Endothelial cell of umbilical vein (primary cell): Measurements from ENCODE around the gene URM1. TPM values are rescaled to one million over a fixed set of nuclear protein-coding genes. Genes with fewer than 3 reads are reported as not detected.

Experiments
- BruUV-seq: library from RNA; stranded (reverse); fragments of 400-500 nt; replicated peaks from 2 replicates; lab custom pipeline; 2021; lab: Mats Ljungman, UMichigan
- CTCF ChIA-PET: fragments of 300-600, 350-600 bp; sonication (Branson Sonifier 250); formaldehyde crosslinking; loops from one replicate; lab custom pipeline; 2021; ENCODE audit warnings: antibody characterized with exemption, inconsistent platforms; lab: Charles Lee
- POLR2A ChIA-PET: fragments of 300-600, 350-600 bp; sonication (Branson Sonifier 250); formaldehyde crosslinking; loops from one replicate; lab custom pipeline; 2021; ENCODE audit warnings: antibody characterized with exemption, inconsistent platforms; lab: Charles Lee
- DNase-seq: peaks from one replicate; pipeline ENCODE4 v3.0.0-alpha.2; 2011; ENCODE audit warnings: low read depth, low spot score
- FAIRE-seq: peaks from 2 replicates; lab custom pipeline; 2011; peaks lifted over from hg19 to GRCh38; lab: Jason Lieb, UNC
- H2AFZ ChIP-seq: 2 replicates; pipeline ENCODE4 v1.6.0; 2012; ENCODE audit warnings: low read depth, low read length, control low read depth, inconsistent platforms
- H3K27ac ChIP-seq: 2 replicates; pipeline ENCODE4 v1.5.1; 2011; ENCODE audit warnings: low read depth, mild to moderate bottlenecking, control low read depth, low read length, moderate library complexity; ENCODE audit not compliant: insufficient read depth
- H3K27me3 ChIP-seq, 2 experiments: 2 replicates each; pipeline versions ENCODE4 v1.6.0 to v1.6.1; 2011; ENCODE audit warnings: low read length in 2 of 2, mixed read lengths in 1 of 2; ENCODE audit not compliant: control insufficient read depth in 2 of 2, insufficient read depth in 2 of 2
- H3K36me3 ChIP-seq, 2 experiments: 2 replicates in 1 of 2; 3 replicates in 1 of 2; pipeline ENCODE4 v1.5.1; 2011; ENCODE audit warnings: low read length in 2 of 2, mild to moderate bottlenecking in 1 of 2, moderate library complexity in 1 of 2; ENCODE audit not compliant: control insufficient read depth in 2 of 2, insufficient read depth in 2 of 2; ENCODE audit errors: extremely low read depth in 1 of 2
- H3K4me1 ChIP-seq: 3 replicates; pipeline ENCODE4 v1.5.1; 2011; ENCODE audit warnings: mild to moderate bottlenecking, low read length; ENCODE audit not compliant: control insufficient read depth, insufficient read depth; ENCODE audit errors: extremely low read depth
- H3K4me2 ChIP-seq: 2 replicates; pipeline ENCODE4 v1.6.1; 2011; ENCODE audit warnings: low read length, control low read depth, mixed read lengths; ENCODE audit not compliant: insufficient read depth
- H3K4me3 ChIP-seq, 3 experiments: fragments of 200-600 bp in 1 of 3; sonication (generic), shearing (Covaris generic) in 1 of 3; replicated peaks in 1 of 3; 2 replicates each; pipeline ENCODE4 v1.5.1; 2011 to 2016; ENCODE audit warnings: control low read depth in 3 of 3, low read length in 3 of 3, mild to moderate bottlenecking in 2 of 3, inconsistent platforms in 1 of 3, low read depth in 1 of 3, moderate library complexity in 1 of 3; ENCODE audit not compliant: insufficient read depth in 1 of 3
- H3K79me2 ChIP-seq: 2 replicates; pipeline ENCODE4 v1.6.0; 2012; ENCODE audit warnings: low read length, inconsistent platforms; ENCODE audit not compliant: control insufficient read depth, insufficient read depth
- H3K9ac ChIP-seq: replicated peaks from 2 replicates; pipeline ENCODE3; 2011; ENCODE audit warnings: low read length, control low read depth; ENCODE audit not compliant: insufficient read depth; ENCODE audit errors: extremely low read depth
- H3K9me1 ChIP-seq: replicated peaks from 3 replicates; pipeline ENCODE4 v1.6.0; 2011; ENCODE audit warnings: mild to moderate bottlenecking, low read length; ENCODE audit not compliant: control insufficient read depth, insufficient read depth; ENCODE audit errors: extremely low read depth
- H3K9me3 ChIP-seq: replicated peaks from 2 replicates; pipeline ENCODE4 v1.5.1; 2012; ENCODE audit warnings: low read length, inconsistent platforms; ENCODE audit not compliant: control insufficient read depth, insufficient read depth
- H4K20me1 ChIP-seq: replicated peaks from 2 replicates; pipeline ENCODE3; 2011; ENCODE audit warnings: mild to moderate bottlenecking, low read length; ENCODE audit not compliant: control insufficient read depth, insufficient read depth; ENCODE audit errors: extremely low read depth
- EZH2 ChIP-seq: IDR thresholded peaks from 2 replicates; pipeline ENCODE4 v1.6.1; 2012; ENCODE audit warnings: borderline replicate concordance, low read depth, mild to moderate bottlenecking, moderate library complexity, low read length, inconsistent platforms; ENCODE audit not compliant: severe bottlenecking
- FOS ChIP-seq: IDR thresholded peaks from 2 replicates; pipeline ENCODE4 v1.6.1; 2011; ENCODE audit warnings: mild to moderate bottlenecking, low read length, moderate library complexity, borderline replicate concordance; ENCODE audit not compliant: insufficient read depth
- GATA2 ChIP-seq: IDR thresholded peaks from 2 replicates; pipeline ENCODE4 v1.7.0; 2011; ENCODE audit warnings: low read depth, mild to moderate bottlenecking, moderate library complexity, mixed read lengths, low read length; ENCODE audit not compliant: insufficient read length, insufficient read depth
- JUN ChIP-seq: IDR thresholded peaks from 2 replicates; pipeline ENCODE4 v1.6.1; 2011; ENCODE audit warnings: borderline replicate concordance, low read depth; ENCODE audit not compliant: insufficient read length, insufficient read depth
- MYC ChIP-seq: IDR thresholded peaks from one replicate; pipeline ENCODE4 v1.6.1; 2011; ENCODE audit warnings: mild to moderate bottlenecking, low read depth, low read length
- POLR2A ChIP-seq: IDR thresholded peaks from 2 replicates; pipeline ENCODE4 v1.6.1; 2012; ENCODE audit warnings: low read depth, mild to moderate bottlenecking, control low read depth, low read length
- POLR2AphosphoS5 ChIP-seq: IDR thresholded peaks from 2 replicates; pipeline ENCODE4 v1.6.1; 2012; ENCODE audit warnings: low read depth, mild to moderate bottlenecking, control low read depth, low read length, moderate library complexity; ENCODE audit not compliant: insufficient read depth
- dilution Hi-C: fragments of 300-500 bp; cut with MboI; formaldehyde crosslinking; loops from one replicate; pipeline ENCODE4 v1.15.0; 2019; ENCODE audit warnings: low sequenced_read_pairs; ENCODE audit not compliant: extremely low pct_ligation_motif_present
- intact Hi-C: fragments of 100-400 bp; cut with micrococcal nuclease; formaldehyde crosslinking; loops from one replicate; pipeline ENCODE4 v1.10.0; 2022
- polyA plus RNA-seq, 4 experiments: library from polyadenylated mRNA; depleted of rRNA in 3 of 4; stranded (reverse) in 3 of 4; unstranded in 1 of 4; fragments of >200 nt; gene quantifications; 2 replicates each; pipeline versions ENCODE4 v1.2.1 to v1.2.3, GENCODE V29; 2011 to 2012; ENCODE audit warnings: missing spikeins in 1 of 4
- total RNA-seq: library from RNA; stranded (reverse); gene quantifications from 2 replicates; pipeline ENCODE4 v1.2.3, GENCODE V29; 2021
- TF ChIP-seq, protein P1 (sequence below), 2 donors: IDR thresholded peaks; 1 replicate in 1 of 2; 2 replicates in 1 of 2; pipeline ENCODE4 v1.5.1; 2011; ENCODE audit warnings: low read length in 2 of 2, mild to moderate bottlenecking in 2 of 2, moderate library complexity in 2 of 2, control low read depth in 1 of 2, inconsistent platforms in 1 of 2, low read depth in 1 of 2; ENCODE audit not compliant: insufficient read depth in 1 of 2; ENCODE audit errors: extremely low read depth in 1 of 2
- TF ChIP-seq, protein P2 (sequence below): IDR thresholded peaks from 2 replicates; pipeline ENCODE4 v1.6.1; 2011; ENCODE audit not compliant: insufficient read depth, insufficient read length

Gene URM1
- total and polyA plus RNA-seq, 2 donors (not counting 3 experiments of a cell fraction or from before 2014, with no cell fraction given) = 86.5 to 100 TPM

DNA sequence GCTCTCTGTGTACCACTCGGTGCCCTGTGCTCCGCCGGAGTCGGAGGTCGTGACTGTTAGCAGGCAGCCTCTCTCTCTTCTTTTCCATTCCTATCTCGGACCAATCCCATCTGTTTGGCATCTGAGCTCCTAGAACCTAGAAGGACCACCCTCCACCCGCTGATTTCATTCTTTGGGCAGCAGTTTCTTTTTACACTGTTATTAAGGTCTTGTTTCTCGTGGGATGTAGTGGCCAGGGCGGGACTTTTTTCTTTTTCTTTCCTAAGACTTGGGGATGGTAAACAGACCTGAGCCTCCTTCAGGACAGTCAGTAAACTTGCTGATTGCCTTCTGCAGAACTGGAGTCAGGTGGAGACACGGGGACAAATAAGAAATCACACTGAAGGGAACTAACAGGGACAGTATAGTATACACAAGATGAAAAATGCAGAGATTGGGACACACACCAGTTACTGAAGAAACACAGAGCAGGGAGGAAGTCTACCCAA lies 500 bp downstream of the URM1 start:
- CTCF ChIA-PET = interaction anchor here (1.0 to 3.8 kb wide), 11 partner anchors 9 to 153 kb away, joined by 3 to 50 read pairs (median 6); partner anchors contain the start of gene CERCAM
- H3K4me1 ChIP-seq = peaks cover 17% of the 10 kb centered on the region
- dilution Hi-C loops (no loop called here), intact Hi-C loops (loop anchor here (1.0 to 2.0 kb wide), 3 partner anchors 41 to 85 kb away; partner anchors contain the start of genes COQ4, ODF2 and TRUB2)
- BruUV-seq = TSS peak; percentile 79
- FAIRE-seq (no peak), DNase-seq (peak; percentile 37)
- peaks cover 0 to 3% of the 10 kb centered on the region in 2 experiments for H3K36me3 ChIP-seq
- POLR2A ChIA-PET = interaction anchor here (0.6 to 1.7 kb wide), 4 partner anchors 10 to 352 kb away, joined by 3 to 8 read pairs (median 5); partner anchors contain the start of genes SPTAN1 and ZDHHC12
- H3K79me2 ChIP-seq = peaks cover 44% of the 10 kb centered on the region
- H3K4me2 ChIP-seq = peak overlapping the region; percentile 68
- H3K9ac ChIP-seq = peak overlapping the region; percentile 87
- H3K27ac ChIP-seq = peak overlapping the region; percentile 82
- H3K27me3 ChIP-seq = no peaks in the 10 kb centered on the region
- TF ChIP-seq EZH2 = no peak
- TF ChIP-seq MYC = no peak
- TF ChIP-seq POLR2A = no peak
- TF ChIP-seq, protein P1, sequence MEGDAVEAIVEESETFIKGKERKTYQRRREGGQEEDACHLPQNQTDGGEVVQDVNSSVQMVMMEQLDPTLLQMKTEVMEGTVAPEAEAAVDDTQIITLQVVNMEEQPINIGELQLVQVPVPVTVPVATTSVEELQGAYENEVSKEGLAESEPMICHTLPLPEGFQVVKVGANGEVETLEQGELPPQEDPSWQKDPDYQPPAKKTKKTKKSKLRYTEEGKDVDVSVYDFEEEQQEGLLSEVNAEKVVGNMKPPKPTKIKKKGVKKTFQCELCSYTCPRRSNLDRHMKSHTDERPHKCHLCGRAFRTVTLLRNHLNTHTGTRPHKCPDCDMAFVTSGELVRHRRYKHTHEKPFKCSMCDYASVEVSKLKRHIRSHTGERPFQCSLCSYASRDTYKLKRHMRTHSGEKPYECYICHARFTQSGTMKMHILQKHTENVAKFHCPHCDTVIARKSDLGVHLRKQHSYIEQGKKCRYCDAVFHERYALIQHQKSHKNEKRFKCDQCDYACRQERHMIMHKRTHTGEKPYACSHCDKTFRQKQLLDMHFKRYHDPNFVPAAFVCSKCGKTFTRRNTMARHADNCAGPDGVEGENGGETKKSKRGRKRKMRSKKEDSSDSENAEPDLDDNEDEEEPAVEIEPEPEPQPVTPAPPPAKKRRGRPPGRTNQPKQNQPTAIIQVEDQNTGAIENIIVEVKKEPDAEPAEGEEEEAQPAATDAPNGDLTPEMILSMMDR (IDR thresholded peaks at IDR 0.05; ENCODE audit: extremely low read depth in 1 of 2, insufficient read depth in 1 of 2, low read depth in 1 of 2, low read length in 2 of 2) = no peak
- TF ChIP-seq FOS = no peak
- TF ChIP-seq, protein P2, sequence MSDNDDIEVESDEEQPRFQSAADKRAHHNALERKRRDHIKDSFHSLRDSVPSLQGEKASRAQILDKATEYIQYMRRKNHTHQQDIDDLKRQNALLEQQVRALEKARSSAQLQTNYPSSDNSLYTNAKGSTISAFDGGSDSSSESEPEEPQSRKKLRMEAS = no peak
- no peak for TF ChIP-seq JUN
- no peak for TF ChIP-seq POLR2AphosphoS5
- TF ChIP-seq GATA2 = no peak
- H3K4me3 ChIP-seq = peak overlapping the region; percentile 72 to 95 (median 87)
- peak overlapping the region; percentile 86 for H2AFZ ChIP-seq
- H3K9me3 ChIP-seq = no peaks in the 10 kb centered on the region
- H4K20me1 ChIP-seq = no peaks in the 10 kb centered on the region
- no peaks in the 10 kb centered on the region for H3K9me1 ChIP-seq
